Measurements from ENCODE around the gene TWIST2. TPM values are rescaled to one million over a fixed set of nuclear protein-coding genes. Genes with fewer than 3 reads are reported as not detected.

The TWIST2 gene
- total RNA-seq: 0.13 and 0.16 TPM in 2 replicates

DNA sequence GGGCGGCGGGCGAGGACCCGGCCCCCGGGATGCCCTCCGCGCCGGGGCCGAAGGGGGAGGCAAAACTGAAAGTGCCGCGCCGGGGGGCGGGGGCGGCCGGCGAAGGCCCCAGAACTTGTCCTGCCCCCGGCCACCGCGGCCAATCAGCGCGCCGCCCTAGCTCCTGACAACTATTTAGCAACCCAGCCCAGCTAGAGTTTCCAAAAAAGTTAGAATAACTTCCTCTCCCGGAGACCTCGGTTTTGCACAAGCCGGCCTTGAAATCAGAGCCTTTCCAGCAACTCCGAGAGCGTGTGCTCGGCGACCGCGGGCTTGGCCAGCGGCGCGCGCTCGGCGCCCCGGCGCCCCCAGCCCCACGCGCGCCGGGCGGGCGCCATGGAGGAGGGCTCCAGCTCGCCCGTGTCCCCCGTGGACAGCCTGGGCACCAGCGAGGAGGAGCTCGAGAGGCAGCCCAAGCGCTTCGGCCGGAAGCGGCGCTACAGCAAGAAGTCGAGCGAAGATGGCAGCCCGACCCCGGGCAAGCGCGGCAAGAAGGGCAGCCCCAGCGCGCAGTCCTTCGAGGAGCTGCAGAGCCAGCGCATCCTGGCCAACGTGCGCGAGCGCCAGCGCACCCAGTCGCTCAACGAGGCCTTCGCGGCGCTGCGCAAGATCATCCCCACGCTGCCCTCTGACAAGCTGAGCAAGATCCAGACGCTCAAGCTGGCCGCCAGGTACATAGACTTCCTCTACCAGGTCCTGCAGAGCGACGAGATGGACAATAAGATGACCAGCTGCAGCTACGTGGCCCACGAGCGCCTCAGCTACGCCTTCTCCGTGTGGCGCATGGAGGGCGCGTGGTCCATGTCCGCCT lies at the start of gene TWIST2:
Gene TWIST2 (plus strand): TSS at position 245 of the 850 bp plus-strand sequence. CDS start 131 bp downstream, at position 376.

Data from bladder microvascular endothelial cell (primary cell).